HCEC 1CT (cell line): ENCODE measurements around the gene ACAP3.
A peak's percentile ranks its signal among the peaks of the same experiment; 100 is the strongest.

Experiments used
- DNase-seq: peaks from one replicate; pipeline ENCODE4 v3.0.0-alpha.2; 2017

ACAP3 gene

DNA sequence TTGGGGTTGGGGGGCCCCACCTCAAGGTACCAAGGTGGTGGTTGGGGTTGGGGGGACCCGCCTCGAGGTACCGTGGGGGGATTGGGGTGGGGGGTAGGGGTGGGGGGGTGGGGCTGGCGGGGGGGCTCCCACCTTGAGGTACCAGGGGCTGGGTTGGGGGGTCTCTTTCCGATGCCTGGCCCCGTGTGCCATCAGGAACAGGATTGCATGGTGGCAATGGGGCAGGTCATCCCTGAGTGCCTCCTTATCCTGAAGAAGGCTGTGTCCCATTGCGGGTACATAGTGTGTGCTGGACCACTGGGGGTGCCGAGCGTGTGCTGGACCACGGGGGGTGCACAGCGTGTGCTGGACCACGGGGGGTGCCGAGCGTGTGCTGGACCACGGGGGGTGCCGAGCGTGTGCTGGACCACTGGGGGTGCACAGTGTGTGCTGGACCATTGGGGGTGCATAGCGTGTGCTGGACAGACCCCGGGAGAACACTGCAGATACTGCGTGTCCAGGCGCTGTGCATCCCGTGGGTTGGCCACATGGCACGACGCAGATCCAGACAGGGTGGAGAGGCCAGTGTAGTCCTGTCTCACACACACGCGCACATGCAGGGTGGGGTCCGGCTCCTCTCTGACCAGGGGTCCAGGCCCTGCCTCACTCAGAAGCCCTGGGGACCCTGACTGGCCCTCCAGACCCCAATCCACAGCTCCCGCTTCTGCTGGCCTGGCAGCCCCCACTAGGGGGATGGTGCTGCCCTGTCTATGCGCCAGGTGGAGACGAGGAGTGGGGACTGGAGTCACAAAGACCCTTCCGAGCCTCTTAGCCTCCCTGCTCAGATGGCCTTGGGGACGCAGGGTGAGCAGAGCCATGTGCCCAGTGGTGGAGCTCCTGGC lies 23.3 kb downstream of the ACAP3 start:
- no peak for DNase-seq

DNA sequence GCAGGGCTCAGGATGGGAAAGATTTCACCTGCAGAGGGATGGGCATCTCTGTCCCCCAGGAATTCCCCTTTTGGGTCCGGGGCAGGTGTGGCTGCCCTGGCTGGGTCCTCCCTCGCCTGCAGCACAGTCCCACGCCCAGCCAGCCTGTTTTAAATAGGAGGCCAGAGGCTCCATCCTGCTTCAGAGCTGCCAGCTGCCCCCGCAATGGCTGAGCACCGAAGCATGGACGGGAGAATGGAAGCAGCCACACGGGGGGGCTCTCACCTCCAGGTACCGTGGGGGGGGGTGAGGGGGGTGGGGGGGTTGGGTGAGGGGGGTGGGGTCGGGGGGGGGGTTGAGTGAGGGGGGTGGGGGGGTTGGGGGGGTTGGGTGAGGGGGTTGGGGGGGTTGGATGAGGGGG lies 23.9 kb downstream of the ACAP3 start:
- no peak for DNase-seq

DNA sequence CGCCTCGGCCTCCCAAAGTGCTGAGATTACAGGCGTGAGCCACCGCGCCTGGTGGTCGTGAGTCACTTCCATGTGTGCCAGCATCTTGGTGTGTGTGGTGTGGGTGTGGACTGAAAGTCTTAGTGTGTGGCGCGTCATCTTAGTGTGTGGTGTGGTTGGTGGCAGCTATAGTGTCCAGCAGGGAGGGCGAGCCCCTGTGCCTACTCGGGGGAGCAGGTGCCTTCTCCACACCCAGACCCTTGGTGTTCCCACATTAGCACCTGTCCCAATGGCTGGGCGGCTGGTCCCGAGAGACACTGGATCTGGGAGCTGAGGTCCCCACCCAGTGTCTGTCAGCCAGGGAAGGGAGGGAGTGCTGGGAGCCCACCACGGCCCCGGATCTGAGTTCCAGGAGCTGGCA lies 24.7 kb downstream of the ACAP3 start:
- DNase-seq = peak; percentile 46

DNA sequence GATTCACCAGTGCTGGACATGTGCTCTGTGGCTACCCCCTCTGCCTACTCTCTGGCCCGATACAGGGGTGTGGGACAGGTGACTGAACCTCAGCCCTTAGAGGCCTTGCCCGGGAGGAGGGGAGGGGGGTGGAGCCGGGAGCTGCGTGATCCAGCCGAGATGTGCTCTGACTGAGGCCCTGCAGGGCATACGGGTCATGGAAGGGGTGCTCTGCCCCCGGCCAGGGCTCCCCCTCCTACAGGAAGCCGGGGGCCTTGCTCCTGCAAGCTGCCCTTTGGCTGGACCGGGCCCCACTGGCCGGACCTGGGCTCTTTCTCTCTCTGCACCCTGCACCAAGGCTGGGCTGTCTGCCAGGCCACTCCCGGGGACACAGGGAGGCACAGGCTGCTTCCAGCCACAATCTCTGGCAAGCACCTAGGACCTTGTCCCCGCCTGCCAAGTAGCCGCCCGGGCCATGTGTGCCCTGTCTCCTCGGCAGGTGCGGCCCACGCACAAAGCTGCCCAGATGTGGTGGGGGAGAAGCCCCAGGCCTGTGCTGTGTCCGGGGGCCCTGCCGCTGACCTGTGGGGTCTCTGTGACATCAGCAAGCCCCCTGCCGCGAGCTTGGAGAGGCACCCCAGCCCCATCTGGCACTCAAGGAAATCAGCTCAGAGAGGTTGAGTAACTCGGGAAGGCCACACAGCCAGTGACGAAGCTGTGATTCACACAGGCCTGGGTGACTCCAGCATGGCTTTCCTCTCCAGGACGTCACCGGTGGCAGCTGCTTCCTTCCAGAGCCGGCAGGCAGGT lies 26.0 kb downstream of the ACAP3 start:
- peak; percentile 75 for DNase-seq

DNA sequence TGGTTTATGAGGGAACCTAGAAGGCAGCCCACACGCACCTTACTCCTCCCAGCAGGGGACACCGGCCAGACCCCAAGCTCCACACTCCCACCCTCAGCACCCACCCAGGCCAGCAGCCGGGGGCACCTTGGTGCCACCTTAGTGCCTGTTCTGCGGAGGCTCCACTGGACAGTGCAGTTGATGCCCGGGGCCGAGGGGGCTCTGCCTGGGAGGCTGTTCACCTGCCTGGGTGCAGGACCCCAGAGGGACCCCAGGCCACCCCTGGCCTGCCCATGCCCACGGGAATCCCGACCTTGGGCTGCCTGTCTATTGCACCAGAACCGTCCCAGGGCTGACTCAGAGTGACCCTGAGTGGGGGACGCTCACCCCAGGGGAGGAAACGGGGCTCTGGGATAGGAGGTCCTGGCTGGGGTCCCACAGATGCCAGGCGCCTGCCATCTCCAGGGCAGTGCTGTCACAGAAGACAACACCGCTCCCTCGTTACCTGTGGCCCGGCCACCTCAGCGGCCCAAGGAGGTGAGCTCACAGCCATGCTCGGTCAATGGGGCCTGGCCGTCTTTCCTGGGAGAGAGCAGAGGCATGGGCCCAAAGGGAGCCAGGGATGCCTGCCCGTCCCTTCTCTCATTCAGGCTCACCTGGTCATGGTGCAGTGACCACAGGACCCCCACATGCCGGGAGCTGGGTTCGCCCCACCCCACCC lies 26.8 kb downstream of the ACAP3 start:
- DNase-seq = no peak

DNA sequence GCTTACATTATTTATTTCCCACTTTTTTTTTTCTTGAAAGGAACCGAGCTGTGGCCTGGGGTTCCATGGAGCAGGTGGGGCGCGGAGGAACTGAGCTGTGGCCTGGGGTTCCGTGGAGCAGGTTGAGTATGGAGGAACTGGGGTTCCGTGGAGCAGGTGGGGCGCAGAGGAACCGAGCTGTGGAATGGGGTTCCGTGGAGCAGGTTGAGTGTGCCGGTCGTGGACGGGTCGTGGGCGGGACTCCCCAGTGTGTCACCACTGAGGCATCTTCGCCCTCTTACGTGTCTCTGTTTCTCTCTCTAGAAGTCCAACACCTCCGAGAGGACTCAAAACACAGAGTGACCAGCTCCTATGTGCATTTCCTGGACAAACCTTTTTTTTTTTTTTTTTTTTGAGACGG lies 28.7 kb downstream of the ACAP3 start:
- DNase-seq = no peak

DNA sequence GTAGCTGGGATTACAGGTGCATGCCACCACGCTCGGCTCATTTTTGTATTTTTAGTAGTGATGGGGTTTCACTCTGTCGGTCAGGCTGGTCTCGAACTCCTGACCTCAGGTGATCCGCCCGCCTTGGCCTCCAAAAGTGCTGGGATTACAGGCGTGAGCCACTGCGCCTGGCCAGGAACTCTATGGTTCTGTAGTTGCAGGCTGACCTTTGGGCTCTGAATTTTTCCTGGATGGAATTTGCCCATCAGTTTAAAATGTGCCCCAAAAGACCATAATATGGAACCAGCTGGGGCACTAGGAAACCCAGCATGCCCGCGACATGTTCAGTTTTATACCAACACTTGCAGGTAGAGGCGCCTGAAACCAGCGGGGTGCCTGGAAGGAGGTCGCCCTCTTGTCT lies 29.1 kb downstream of the ACAP3 start:
- DNase-seq = no peak

DNA sequence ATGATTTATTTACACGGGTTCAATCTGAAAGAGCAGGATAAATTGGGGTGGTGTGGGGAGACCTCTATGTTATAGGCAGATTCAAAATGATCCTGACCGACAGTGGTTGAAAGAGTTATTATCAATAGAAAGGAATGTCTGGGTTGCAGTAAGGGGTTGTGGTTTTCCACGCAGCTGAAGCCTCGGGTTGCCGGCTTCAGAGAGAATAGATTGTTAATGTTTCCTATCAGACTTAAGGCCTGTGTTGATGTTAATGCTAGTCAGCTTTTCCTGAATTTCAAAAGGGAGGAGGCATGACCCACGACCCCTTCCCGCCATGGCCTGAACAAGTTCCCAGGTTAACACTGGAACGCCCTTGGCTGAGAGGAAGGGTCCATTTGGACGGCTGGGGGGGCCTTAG lies 31.9 kb downstream of the ACAP3 start:
- no peak for DNase-seq

DNA sequence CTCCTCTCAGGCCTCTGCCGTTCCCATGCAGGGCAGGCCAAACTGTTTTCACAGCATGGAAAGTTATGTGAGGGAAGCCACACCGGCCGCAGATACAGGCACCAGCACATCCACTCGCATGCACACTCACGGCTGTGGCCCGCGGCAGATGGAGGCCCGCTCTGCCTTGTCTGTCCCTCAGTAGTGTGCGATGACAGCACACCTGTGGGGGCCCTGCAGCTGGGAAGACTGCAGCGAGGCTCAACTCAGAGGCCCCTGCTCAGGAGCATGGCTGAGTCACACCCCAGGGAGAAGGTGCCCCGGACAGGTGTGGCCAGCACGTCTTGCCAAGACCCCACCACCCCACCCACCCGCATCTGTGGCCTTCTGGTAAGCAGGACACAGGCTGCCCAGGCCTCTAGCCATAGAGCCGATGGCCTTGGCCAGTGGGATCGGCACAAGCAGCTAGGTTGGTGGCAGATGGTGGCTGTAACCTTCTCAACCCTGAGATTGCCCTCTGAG lies 32.7 kb downstream of the ACAP3 start:
- no peak for DNase-seq

DNA sequence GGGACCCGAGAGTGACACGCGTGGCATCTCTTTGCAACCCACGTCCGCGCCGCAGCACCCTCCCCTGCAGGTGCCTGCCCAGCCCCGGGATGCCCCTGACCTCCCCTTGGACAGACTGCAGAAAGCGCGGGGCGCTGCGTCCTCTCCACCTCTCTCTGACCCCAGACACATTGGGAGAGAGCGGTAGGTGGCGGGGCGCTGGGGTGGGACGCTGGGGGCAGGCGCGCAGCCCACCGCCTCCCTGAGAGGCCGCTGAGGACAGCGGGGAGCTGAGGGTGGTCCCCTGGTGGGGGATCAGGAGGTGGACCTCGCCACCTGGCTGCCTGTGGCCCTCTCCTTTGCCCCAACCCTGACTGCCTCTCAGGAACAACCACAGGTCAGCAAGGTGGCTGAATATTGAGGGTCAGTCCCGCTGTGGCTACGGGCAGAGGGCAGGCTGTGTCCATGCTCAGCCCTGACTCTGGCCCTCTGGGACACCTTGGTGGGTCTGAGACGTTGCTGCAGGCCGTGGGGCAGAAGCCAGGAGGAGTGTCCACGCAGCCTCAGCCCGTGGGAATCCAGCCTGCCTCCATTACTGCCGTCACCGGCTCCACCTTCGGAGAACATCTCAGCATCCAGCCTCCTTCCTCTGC lies 33.3 kb downstream of the ACAP3 start:
- no peak for DNase-seq

DNA sequence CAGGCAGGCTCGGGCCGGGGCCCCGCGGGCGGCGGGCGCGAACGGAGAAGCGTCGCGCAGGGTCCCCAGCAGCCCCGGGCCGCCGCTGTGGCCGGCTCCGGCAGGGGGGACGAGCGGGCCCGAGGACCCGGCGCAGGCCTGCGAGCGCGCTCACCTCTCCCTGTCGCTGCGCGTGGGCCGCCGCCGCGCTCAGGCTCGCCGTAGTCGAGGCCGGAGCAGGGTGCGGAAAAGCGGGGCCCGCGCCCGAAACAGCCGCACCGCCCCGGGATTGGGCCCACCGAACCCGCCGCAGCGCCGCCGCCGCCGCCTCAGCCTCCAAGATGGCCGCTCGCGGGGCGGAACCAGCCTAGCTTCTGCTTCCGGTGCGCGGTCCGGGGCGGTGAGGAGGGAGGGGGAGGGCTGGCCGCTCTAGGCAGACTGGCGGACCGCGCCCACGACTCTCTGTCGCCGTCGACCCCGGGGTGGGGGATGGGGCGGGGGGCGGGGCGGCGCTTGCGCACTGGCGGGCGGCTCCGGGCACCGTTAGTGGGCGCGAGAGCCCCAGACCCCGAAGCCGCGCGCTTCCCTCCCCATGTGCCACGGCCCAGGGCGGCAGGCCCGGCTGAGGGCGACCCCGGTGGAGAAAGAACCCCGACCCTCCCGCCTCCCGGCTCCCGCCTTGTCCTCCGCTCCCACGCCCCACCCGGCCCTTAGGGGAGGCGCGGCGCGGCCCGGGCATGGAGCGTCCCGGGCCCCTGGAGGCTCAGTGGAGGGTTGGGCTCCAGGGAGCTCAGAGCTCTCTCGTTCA lies 34.0 kb downstream of the ACAP3 start, which contains the start of gene UBE2J2:
TSS of gene UBE2J2 (minus strand) at position 343 of the 787 bp plus-strand sequence. CDS start 5,862 bp downstream, outside the sequence.
- DNase-seq = peak; percentile 91

DNA sequence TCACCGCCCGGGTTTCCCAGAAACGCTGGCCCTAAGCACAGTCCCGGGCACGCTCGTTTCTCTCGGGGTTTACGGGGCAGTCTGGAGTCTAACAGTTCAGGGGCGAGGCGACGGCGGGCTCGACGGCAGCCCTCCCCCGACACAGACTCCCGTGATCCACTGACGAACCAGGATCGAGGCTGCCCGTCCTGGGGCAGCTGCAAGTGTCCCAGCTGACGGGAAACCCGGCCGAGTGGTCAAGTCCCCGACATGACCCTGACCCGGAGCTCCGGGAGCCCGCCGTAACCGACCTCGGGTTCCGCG lies 34.6 kb downstream of the ACAP3 start:
- no peak for DNase-seq

DNA sequence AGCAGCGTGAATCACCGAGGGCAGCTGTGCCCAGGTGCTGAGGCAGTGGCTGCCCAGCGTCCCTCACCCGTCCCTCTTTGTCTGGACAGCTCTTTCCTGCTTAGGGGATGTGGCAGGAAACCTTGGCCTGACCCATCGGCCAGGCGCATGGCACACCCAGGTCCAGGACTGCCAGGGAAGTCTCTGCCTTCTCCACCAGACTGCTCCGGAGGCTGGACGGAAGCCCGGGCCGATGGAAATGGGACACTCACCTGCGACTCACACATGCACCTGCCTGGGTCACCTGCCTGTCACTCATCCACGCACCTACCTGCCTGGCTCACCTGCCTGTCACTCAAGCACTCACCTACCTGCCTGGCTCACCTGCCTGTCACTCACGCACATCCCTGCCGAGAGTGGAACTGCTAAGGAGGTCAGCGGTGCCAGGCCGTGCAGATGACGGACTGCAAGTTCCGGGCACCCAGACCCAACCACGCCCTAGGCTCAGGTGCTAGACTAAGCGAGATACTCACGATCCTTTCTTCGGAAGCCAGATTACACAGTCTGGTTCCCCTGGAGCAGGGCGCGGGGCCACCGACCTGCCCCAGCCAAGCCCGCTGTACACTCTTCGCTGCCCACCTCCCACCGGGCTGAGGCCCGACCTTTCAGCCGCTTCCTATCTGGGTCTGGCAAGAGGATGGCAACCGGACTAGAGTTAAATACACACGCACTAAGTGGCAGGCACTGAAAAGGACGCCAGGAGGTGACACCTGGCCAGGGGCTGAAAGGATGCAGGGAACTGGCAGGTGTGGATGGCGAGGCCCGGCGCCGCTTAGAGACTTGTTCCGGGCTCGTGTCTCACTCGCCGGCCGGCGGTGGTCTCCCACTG lies 35.2 kb downstream of the ACAP3 start:
- DNase-seq = no peak

DNA sequence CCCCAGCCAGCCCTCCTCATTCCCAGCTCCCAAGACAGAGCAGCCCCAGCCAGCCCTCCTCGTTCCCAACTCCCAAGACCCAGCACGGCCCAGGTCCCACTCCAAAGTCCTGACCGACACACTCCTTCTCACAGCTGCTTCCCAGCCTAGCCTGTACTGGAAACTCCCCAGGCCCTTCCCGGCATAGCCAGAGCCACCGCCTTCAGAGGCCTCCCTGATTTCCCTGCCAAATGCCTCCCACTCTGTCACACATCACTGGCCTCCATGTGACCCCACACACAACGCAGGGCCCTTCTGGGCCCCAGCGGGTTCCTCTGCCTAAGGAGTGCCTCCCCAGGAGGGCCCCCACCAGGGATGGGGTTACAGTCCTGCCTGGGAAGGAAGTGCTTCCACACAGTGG lies 36.9 kb downstream of the ACAP3 start:
- no peak for DNase-seq

DNA sequence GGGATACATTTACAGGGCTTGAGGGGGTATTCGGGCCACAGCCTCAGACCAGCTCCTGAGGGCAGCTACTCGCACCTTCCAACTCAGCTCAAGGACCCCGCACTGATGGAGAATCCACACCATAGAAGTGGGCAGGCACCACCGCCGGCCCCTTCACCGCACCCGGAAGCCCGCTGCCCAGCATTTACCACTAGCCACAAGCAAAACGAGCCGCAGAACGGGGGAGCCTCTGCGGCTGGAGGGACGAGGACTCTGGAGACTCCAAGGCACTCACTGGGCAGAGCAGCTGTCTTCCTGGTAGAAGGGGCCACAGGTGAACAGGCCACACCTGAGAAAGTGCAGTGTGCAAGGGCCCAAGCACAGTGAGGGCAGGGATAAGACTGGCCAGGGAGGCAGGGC lies 39.4 kb downstream of the ACAP3 start:
- DNase-seq = no peak

DNA sequence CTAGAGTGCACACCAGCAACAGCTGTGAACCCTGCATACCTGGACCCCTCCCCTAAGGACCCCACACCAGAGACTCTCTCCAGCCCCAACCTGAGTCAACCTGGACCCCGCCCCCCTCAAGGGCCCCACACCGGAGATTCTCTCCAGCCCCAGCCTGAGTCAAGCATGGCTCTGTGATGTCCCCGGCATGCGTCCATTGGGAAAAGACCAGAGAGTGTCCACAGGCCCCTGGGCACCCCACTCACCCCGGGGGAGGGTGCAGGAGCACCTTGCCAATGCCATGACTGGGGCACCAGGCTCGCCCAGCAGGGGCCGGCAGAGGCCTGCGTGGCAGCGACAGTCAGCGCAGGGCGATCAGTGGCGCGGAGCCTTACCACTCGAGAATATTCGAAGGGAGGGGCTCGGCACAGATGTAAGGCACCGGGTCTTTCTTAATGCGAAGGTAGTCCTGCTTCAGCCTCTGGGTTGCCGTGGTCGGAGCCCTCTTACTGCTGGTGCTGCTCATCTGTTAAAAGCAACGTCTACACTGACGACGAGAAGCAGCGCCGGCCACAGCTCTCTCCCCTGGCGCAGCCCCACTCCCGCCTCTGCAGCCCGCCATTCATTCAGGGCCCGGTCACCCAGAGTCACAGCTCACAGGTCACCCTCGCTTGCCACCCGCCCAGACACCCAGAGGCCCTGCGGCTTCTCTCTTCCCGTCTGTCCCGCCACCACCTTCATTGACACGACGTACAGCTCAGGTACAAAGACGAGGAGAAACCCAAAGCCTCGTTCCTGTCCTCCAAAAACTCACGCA lies 40.0 kb downstream of the ACAP3 start:
- DNase-seq = no peak

DNA sequence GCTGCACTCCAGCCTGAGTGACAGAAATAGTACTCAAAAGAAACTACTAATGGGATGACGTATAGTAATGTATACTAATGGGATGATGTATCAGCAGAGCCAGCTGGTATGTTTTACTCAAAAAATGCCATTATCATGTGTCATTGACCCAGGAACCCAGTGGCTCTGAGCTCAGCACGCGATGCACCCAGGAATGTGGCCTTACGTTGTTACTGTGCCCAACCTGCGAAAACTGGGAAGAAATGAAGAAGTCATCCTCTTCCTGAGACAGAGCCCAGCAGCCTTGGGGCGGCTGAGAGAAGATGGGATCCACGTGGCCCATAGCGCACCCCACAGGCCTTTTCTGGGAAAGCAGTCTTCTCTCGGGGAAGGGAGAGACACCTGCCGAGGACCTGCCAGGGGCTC lies 42.9 kb downstream of the ACAP3 start:
- peak; percentile 100 for DNase-seq

DNA sequence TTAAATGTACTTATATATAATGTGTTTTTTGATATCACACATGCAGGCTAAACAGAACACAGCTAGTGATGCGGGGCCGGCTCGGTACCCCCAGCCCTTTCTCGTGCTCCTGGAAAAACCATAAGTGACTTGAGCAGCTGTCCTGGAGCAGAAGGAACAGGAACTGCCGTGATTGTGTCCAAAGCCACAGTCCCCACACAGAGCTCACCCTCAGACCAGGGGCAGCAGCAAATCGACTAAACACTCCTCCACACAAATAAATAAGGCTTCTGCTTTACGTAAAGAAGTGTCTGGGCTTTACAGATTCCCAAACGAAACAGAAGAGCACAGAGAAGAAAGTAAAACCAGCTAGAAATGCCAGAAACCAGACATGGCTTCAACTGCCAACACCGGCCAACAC lies 43.7 kb downstream of the ACAP3 start:
- no peak for DNase-seq

DNA sequence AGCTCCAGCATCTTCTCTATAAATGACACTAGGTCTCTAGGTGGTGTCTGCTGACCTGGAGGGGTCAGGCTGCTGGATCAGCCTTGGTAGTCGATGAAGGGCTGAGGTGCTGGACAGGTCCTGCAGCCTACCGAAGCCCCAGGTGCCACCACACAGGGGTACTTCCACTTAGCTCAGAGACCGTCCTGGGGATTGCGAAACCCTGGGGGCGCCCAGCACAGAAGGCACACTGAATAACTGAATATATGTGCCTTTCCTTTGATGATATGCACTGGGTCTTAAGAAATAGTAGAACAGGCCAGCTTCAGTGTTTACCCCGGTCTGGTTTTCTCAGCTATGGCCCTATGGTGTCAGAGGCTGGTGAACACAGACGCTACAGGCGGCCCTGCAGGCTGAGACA lies 45.0 kb downstream of the ACAP3 start:
- no peak for DNase-seq

DNA sequence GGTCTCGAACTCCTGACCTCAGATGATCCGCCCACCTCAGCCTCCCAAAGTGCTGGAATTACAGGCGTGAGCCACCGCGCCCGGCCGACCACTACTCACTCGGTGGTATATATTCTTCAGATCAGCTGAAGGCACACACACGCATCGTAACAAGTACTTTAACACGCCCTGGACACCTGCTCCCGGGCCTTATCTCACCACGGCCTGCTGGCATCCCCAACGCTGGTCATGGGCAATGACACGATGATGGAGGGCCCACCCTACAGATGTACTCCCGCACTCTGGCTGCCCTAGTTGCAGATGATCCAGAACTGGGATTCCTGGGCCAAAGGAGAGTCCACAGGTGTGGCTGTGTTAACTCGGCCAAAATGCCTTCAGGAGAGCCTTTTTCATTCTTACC lies 45.7 kb downstream of the ACAP3 start:
- no peak for DNase-seq
